ENCODE results near the gene SAMD5. TPM values are rescaled to one million over a fixed set of nuclear protein-coding genes. Genes with fewer than 3 reads are reported as not detected.

The SAMD5 gene
- polyA plus RNA-seq, 1 donor from 2014 or later = 14.1 TPM

DNA sequence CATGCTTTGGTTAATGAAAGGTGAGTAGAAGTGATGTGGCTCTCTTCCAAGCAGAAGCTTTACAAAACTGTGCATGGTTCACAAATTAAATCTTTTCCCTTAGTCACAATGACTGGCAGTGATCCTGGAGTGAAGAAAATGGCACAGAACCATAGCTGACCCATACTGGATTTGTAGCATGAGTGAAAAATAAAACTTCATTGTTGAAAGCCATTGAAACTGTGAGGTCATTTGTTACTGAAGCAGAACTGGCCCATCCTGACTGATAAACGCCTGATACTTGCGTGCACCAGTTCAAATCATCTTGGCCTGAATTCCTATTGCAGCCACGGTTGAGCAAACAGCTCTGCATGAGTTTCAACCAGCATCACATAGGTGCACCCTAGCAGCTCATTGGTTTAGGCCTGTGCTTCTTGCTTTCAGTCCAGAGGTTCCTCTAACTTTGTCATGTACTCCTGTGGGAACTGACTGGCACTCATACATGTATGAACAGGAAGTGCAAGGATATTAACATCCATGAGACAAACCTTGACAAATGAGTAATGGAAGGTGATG lies 40.5 kb downstream of the SAMD5 start:
- H3K4me3 ChIP-seq (ENCODE audit: low read length) = no peak overlapping the region
- H3K27ac ChIP-seq (ENCODE audit: low read length) = no peak overlapping the region
- H2AFZ ChIP-seq (ENCODE audit: low read depth, low read length) = no peak overlapping the region
- H3F3A ChIP-seq (ENCODE audit: insufficient read depth, low read length, poor library complexity, severe bottlenecking) = no peaks in the 10 kb centered on the region
- no peak overlapping the region for H3K4me2 ChIP-seq (ENCODE audit: low read length)
- H3K9me2 ChIP-seq (ENCODE audit: insufficient read depth, low read length) = no peaks in the 10 kb centered on the region
- no peaks in the 10 kb centered on the region for H3K9me3 ChIP-seq (ENCODE audit: low read length)
- no peak overlapping the region for H3K9ac ChIP-seq (ENCODE audit: low read length)
- H3K36me3 ChIP-seq (ENCODE audit: insufficient read depth, low read length) = no peaks in the 10 kb centered on the region
- H3K79me2 ChIP-seq (replicated peaks; ENCODE audit: insufficient read depth, low read length) = no peaks in the 10 kb centered on the region
- H4K20me1 ChIP-seq (ENCODE audit: insufficient read depth) = no peaks in the 10 kb centered on the region
- TF ChIP-seq EP300 (conservative IDR thresholded peaks at IDR 0.05; ENCODE audit: poor library complexity, severe bottlenecking) (no peak), EZH2 (IDR thresholded peaks at IDR 0.05; ENCODE audit: borderline replicate concordance, insufficient read depth, low read length, poor library complexity, severe bottlenecking) (no peak), POLR2AphosphoS5 (IDR thresholded peaks at IDR 0.05) (no peak), TAF1 (IDR thresholded peaks at IDR 0.05; ENCODE audit: low read depth) (no peak), RAD21 (conservative IDR thresholded peaks at IDR 0.05) (no peak), SMC3 (conservative IDR thresholded peaks at IDR 0.05; ENCODE audit: poor library complexity) (no peak)
- TF ChIP-seq, protein P1, sequence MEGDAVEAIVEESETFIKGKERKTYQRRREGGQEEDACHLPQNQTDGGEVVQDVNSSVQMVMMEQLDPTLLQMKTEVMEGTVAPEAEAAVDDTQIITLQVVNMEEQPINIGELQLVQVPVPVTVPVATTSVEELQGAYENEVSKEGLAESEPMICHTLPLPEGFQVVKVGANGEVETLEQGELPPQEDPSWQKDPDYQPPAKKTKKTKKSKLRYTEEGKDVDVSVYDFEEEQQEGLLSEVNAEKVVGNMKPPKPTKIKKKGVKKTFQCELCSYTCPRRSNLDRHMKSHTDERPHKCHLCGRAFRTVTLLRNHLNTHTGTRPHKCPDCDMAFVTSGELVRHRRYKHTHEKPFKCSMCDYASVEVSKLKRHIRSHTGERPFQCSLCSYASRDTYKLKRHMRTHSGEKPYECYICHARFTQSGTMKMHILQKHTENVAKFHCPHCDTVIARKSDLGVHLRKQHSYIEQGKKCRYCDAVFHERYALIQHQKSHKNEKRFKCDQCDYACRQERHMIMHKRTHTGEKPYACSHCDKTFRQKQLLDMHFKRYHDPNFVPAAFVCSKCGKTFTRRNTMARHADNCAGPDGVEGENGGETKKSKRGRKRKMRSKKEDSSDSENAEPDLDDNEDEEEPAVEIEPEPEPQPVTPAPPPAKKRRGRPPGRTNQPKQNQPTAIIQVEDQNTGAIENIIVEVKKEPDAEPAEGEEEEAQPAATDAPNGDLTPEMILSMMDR (IDR thresholded peaks at IDR 0.05; ENCODE audit: poor library complexity, severe bottlenecking) = no peak
- TF ChIP-seq, protein P2, sequence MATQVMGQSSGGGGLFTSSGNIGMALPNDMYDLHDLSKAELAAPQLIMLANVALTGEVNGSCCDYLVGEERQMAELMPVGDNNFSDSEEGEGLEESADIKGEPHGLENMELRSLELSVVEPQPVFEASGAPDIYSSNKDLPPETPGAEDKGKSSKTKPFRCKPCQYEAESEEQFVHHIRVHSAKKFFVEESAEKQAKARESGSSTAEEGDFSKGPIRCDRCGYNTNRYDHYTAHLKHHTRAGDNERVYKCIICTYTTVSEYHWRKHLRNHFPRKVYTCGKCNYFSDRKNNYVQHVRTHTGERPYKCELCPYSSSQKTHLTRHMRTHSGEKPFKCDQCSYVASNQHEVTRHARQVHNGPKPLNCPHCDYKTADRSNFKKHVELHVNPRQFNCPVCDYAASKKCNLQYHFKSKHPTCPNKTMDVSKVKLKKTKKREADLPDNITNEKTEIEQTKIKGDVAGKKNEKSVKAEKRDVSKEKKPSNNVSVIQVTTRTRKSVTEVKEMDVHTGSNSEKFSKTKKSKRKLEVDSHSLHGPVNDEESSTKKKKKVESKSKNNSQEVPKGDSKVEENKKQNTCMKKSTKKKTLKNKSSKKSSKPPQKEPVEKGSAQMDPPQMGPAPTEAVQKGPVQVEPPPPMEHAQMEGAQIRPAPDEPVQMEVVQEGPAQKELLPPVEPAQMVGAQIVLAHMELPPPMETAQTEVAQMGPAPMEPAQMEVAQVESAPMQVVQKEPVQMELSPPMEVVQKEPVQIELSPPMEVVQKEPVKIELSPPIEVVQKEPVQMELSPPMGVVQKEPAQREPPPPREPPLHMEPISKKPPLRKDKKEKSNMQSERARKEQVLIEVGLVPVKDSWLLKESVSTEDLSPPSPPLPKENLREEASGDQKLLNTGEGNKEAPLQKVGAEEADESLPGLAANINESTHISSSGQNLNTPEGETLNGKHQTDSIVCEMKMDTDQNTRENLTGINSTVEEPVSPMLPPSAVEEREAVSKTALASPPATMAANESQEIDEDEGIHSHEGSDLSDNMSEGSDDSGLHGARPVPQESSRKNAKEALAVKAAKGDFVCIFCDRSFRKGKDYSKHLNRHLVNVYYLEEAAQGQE (IDR thresholded peaks at IDR 0.05; ENCODE audit: borderline replicate concordance) = no peak
- H3K27me3 ChIP-seq (ENCODE audit: insufficient read depth, low read depth, low read length) = no peaks in the 10 kb centered on the region

DNA sequence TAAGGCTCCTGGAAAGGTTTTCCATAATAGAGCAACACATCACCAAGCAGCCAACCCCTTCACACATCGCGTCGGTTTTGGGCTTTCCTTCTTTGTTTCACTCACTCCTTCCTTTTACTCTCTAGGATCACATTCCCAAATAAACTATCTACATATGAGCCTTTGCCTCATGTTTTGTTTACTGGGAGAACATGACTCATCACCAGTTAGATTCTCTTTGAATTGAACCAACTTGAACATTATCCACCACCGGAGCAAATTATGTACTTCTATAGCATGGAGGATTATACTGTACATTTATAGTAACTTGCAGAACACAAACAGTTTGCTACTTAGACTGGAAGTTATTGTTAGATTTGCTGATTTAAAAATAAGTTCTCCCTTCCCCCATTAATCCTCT lies 41.0 kb downstream of the SAMD5 start:
- H2AFZ ChIP-seq (ENCODE audit: low read depth, low read length) = no peak overlapping the region

More for the DNA sequence above, 41.0 kb downstream of the SAMD5 start:
- Histone ChIP-seq H3K4me2 (ENCODE audit: low read length) (no peak overlapping the region), H3K27ac (ENCODE audit: low read length) (no peak overlapping the region), H4K20me1 (ENCODE audit: insufficient read depth) (no peaks in the 10 kb centered on the region), H3K27me3 (ENCODE audit: insufficient read depth, low read depth, low read length) (no peaks in the 10 kb centered on the region), H3K9ac (ENCODE audit: low read length) (no peak overlapping the region), H3K4me3 (ENCODE audit: low read length) (no peak overlapping the region), H3K79me2 (replicated peaks; ENCODE audit: insufficient read depth, low read length) (no peaks in the 10 kb centered on the region), H3F3A (ENCODE audit: insufficient read depth, low read length, poor library complexity, severe bottlenecking) (no peaks in the 10 kb centered on the region), H3K9me2 (ENCODE audit: insufficient read depth, low read length) (no peaks in the 10 kb centered on the region), H3K36me3 (ENCODE audit: insufficient read depth, low read length) (no peaks in the 10 kb centered on the region), H3K9me3 (ENCODE audit: low read length) (no peaks in the 10 kb centered on the region)
- TF ChIP-seq MXI1 (conservative IDR thresholded peaks at IDR 0.05; ENCODE audit: poor library complexity, severe bottlenecking) = no peak
- TF ChIP-seq EZH2 (IDR thresholded peaks at IDR 0.05; ENCODE audit: borderline replicate concordance, insufficient read depth, low read length, poor library complexity, severe bottlenecking) = no peak
- no peak for TF ChIP-seq EP300 (conservative IDR thresholded peaks at IDR 0.05; ENCODE audit: poor library complexity, severe bottlenecking)
